GM12878 (cell line): ENCODE results near the gene MAP3K5. TPM values are rescaled to one million over a fixed set of nuclear protein-coding genes. Genes with fewer than 3 reads are reported as not detected.

Experiments used
- ATF2 ChIP-seq: IDR thresholded peaks from 2 replicates; pipeline ENCODE4 v1.6.1; 2012; ENCODE audit warnings: low read length, inconsistent platforms
- BMI1 ChIP-seq: fragments of 450-650 bp; IDR thresholded peaks from 2 replicates; pipeline ENCODE4 v1.6.1; 2016; ENCODE audit warnings: mild to moderate bottlenecking, moderate library complexity, borderline replicate concordance
- CEBPB ChIP-seq, 2 experiments: fragments of 150-350 bp in 1 of 2; IDR thresholded peaks; 2 replicates each; pipeline ENCODE4 v1.6.1; 2012 to 2014; ENCODE audit warnings: low read depth in 2 of 2, low read length in 2 of 2, borderline replicate concordance in 1 of 2, inconsistent platforms in 1 of 2
- CTCF ChIP-seq, 3 experiments: IDR thresholded peaks in 2 of 3; conservative IDR thresholded peaks in 1 of 3; 2 replicates each; pipeline ENCODE4 v1.5.1; 2011; ENCODE audit warnings: low read depth in 3 of 3, low read length in 3 of 3, mild to moderate bottlenecking in 3 of 3, control low read depth in 2 of 3, moderate library complexity in 2 of 3, inconsistent platforms in 1 of 3, mixed read lengths in 1 of 3; ENCODE audit not compliant: control insufficient read depth in 2 of 3, insufficient read depth in 1 of 3; ENCODE audit errors: extremely low read depth in 1 of 3
- E4F1 ChIP-seq: fragments of 450-650 bp; IDR thresholded peaks from 2 replicates; pipeline ENCODE4 v1.6.1; 2018; ENCODE audit warnings: borderline replicate concordance, mild to moderate bottlenecking; ENCODE audit not compliant: partially characterized antibody
- HSF1 ChIP-seq: fragments of 150-350 bp; IDR thresholded peaks from 2 replicates; pipeline ENCODE4 v1.6.1; 2014; ENCODE audit warnings: mild to moderate bottlenecking, low read depth, low read length
- IKZF1 ChIP-seq: fragments of 450-650 bp; conservative IDR thresholded peaks from 2 replicates; pipeline ENCODE4 v1.6.1; 2017; ENCODE audit warnings: antibody characterized with exemption, mild to moderate bottlenecking
- IRF3 ChIP-seq: fragments of 450-650 bp; IDR thresholded peaks from 2 replicates; pipeline ENCODE4 v1.6.1; 2014; ENCODE audit warnings: mild to moderate bottlenecking
- MYB ChIP-seq: fragments of 150-350 bp; IDR thresholded peaks from 2 replicates; pipeline ENCODE4 v1.6.1; 2014; ENCODE audit warnings: mild to moderate bottlenecking, low read depth, low read length, borderline replicate concordance
- NBN ChIP-seq: fragments of 450-650 bp; IDR thresholded peaks from 2 replicates; pipeline ENCODE4 v1.6.1; 2016
- NKRF ChIP-seq: fragments of 450-650 bp; conservative IDR thresholded peaks from 2 replicates; pipeline ENCODE4 v1.6.1; 2017; ENCODE audit warnings: mild to moderate bottlenecking, moderate library complexity
- NR2C2 ChIP-seq: IDR thresholded peaks from 2 replicates; pipeline ENCODE4 v1.6.1; 2011; ENCODE audit warnings: borderline replicate concordance, low read depth; ENCODE audit not compliant: control insufficient read depth, insufficient read length
- NR2F1 ChIP-seq: fragments of 450-650 bp; conservative IDR thresholded peaks from 2 replicates; pipeline ENCODE4 v1.6.1; 2017; ENCODE audit warnings: mild to moderate bottlenecking
- POLR2A ChIP-seq: IDR thresholded peaks from 2 replicates; pipeline ENCODE4 v1.6.1; 2011; ENCODE audit warnings: low read depth, mild to moderate bottlenecking, low read length
- POU2F2 ChIP-seq: IDR thresholded peaks from 3 replicates; pipeline ENCODE4 v1.6.1; 2011; ENCODE audit warnings: low read depth, mild to moderate bottlenecking, low read length, borderline replicate concordance
- RAD51 ChIP-seq: fragments of 450-650 bp; IDR thresholded peaks from 2 replicates; pipeline ENCODE4 v1.6.1; 2016; ENCODE audit warnings: moderate library complexity, mild to moderate bottlenecking, inconsistent platforms
- SMAD1 ChIP-seq: fragments of 450-650 bp; IDR thresholded peaks from 2 replicates; pipeline ENCODE4 v1.6.1; 2018; ENCODE audit warnings: mild to moderate bottlenecking, low read depth; ENCODE audit not compliant: partially characterized antibody
- SPI1 ChIP-seq: IDR thresholded peaks from 2 replicates; pipeline ENCODE4 v1.6.1; 2011; ENCODE audit warnings: low read depth, mild to moderate bottlenecking, low read length, moderate library complexity, borderline replicate concordance; ENCODE audit not compliant: insufficient read depth
- STAT1 ChIP-seq: fragments of 450-650 bp; conservative IDR thresholded peaks from 2 replicates; pipeline ENCODE4 v1.6.1; 2014; ENCODE audit warnings: antibody characterized with exemption, mild to moderate bottlenecking
- ZNF274 ChIP-seq: IDR thresholded peaks from one replicate; pipeline ENCODE4 v1.8.0; 2011; ENCODE audit not compliant: insufficient read length, insufficient read depth
- ZNF622 ChIP-seq: fragments of 450-650 bp; IDR thresholded peaks from 2 replicates; pipeline ENCODE4 v1.6.1; 2017; ENCODE audit warnings: mild to moderate bottlenecking, inconsistent platforms
- polyA plus RNA-seq, 11 experiments: library from polyadenylated mRNA; depleted of rRNA in 4 of 11; unstranded in 6 of 11; stranded (reverse) in 5 of 11; fragments of >200 nt; fragmentation: Nextera tagmentation in 4 of 11; fragmentation: Illumina TruSeq in 1 of 11; extraction: Ambion mirVana in 4 of 11; extraction: Trizol in 1 of 11; gene quantifications; 1 replicate in 1 of 11; 2 replicates in 10 of 11; pipeline versions ENCODE4 v1.2.1 to v1.2.3, GENCODE V29; 2011 to 2016; ENCODE audit warnings: inconsistent platforms in 2 of 11, missing spikeins in 2 of 11, low read depth in 1 of 11
- total RNA-seq, 4 experiments: library from RNA; depleted of rRNA in 3 of 4; stranded (reverse); fragments of >200 nt in 3 of 4; fragmentation: Illumina TruSeq in 1 of 4; extraction: Trizol in 1 of 4; gene quantifications; 2 replicates each; pipeline versions ENCODE4 v1.2.1 to v1.2.3, GENCODE V29; 2013 to 2021

MAP3K5 gene
- total and polyA plus RNA-seq, 10 of the 15 experiments (the other 5 are each of a cell fraction or from before 2014, with no cell fraction given) = 5.4 to 34.3 (median 26.4) TPM

GRCh38 chr6:136751522-136751956 is 40.7 kb downstream of the MAP3K5 start (continued):
- no peak for TF ChIP-seq CTCF (IDR thresholded peaks at IDR 0.05 in 2 of 3, conservative IDR thresholded peaks at IDR 0.05 in 1 of 3; ENCODE audit: control insufficient read depth in 2 of 3, extremely low read depth in 1 of 3, insufficient read depth in 1 of 3, low read depth in 3 of 3, low read length in 3 of 3)
- no peak for TF ChIP-seq CEBPB (IDR thresholded peaks at IDR 0.05; ENCODE audit: borderline replicate concordance in 1 of 2, low read depth in 2 of 2, low read length in 2 of 2)
- no peak for TF ChIP-seq ZNF274
- TF ChIP-seq SMAD1 = no peak
- no peak; the same call in 1 of the 2 replicates for TF ChIP-seq BMI1
- no peak for TF ChIP-seq E4F1
- no peak; the same call in 1 of the 2 replicates for TF ChIP-seq NBN
- TF ChIP-seq SPI1 = no peak; the same call in 1 of the 2 replicates
- peak; percentile 84 for TF ChIP-seq ATF2
- no peak for TF ChIP-seq ZNF622
- TF ChIP-seq POU2F2 = peak; percentile 61; the same call in 1 of the 3 replicates
- 0 out of 2 replicates have a peak, but pooled peaks have one; percentile 12 for TF ChIP-seq RAD51
- no peak for TF ChIP-seq IRF3
- no peak for TF ChIP-seq NR2C2
- TF ChIP-seq POLR2A = no peak
- TF ChIP-seq NKRF = no peak
- peak; percentile 60; the same call in 1 of the 2 replicates for TF ChIP-seq IKZF1
- TF ChIP-seq MYB = no peak
- no peak for TF ChIP-seq HSF1
- no peak for TF ChIP-seq STAT1
- TF ChIP-seq NR2F1 = peak; percentile 95
